Measurements from ENCODE around the gene CRYGN. TPM values are rescaled to one million over a fixed set of nuclear protein-coding genes. Genes with fewer than 3 reads are reported as not detected.

CRYGN gene
- total and polyA plus RNA-seq, 2 donors from 2014 or later = 0.22 TPM; not detected in 1

GRCh38 chr7:151477867-151478266 is 37.9 kb upstream of the CRYGN start:
- Histone ChIP-seq H3K9ac (ENCODE audit: low read length in 3 of 3) (no peak overlapping the region), H3K4me3 (ENCODE audit: low read length in 3 of 3) (no peak overlapping the region), H3K36me3 (ENCODE audit: control insufficient read depth in 2 of 3, insufficient read depth in 3 of 3, low read length in 3 of 3) (peaks cover 3 to 9% (median 5%) of the 10 kb centered on the region in 3 donors), H3K27ac (ENCODE audit: low read depth in 2 of 2, low read length in 2 of 2) (no peak overlapping the region), H3K9me3 (ENCODE audit: control insufficient read depth in 2 of 3, insufficient read depth in 1 of 3, low read length in 3 of 3) (no peaks in the 10 kb centered on the region), H3K27me3 (ENCODE audit: control insufficient read depth, insufficient read depth, low read length) (no peaks in the 10 kb centered on the region), H3K4me1 (ENCODE audit: control insufficient read depth in 2 of 3, insufficient read depth in 2 of 3, low read depth in 1 of 3, low read length in 3 of 3) (no peaks in the 10 kb centered on the region)
- intact Hi-C loops (cut with DNase I) = no loop called here
- no peak for DNase-seq
- FAIRE-seq = no peak
- TF ChIP-seq CTCF (IDR thresholded peaks at IDR 0.05; ENCODE audit: borderline replicate concordance, extremely low read depth, insufficient read depth) = no peak

GRCh38 chr7:151472644-151473380 is 32.9 kb upstream of the CRYGN start:
- intact Hi-C loops (cut with DNase I) = no loop called here
- FAIRE-seq = no peak
- no peak for DNase-seq

GRCh38 chr7:151470711-151471110 is 30.8 kb upstream of the CRYGN start:
- intact Hi-C loops (cut with DNase I) = no loop called here

More at GRCh38 chr7:151472644-151473380, 32.9 kb upstream of the CRYGN start:
- no peaks in the 10 kb centered on the region for H3K27me3 ChIP-seq (ENCODE audit: control insufficient read depth, insufficient read depth, low read length)
- TF ChIP-seq CTCF (IDR thresholded peaks at IDR 0.05; ENCODE audit: borderline replicate concordance, extremely low read depth, insufficient read depth) = no peak
- no peaks in the 10 kb centered on the region for H3K9me3 ChIP-seq (ENCODE audit: control insufficient read depth in 2 of 3, insufficient read depth in 1 of 3, low read length in 3 of 3)
- H3K4me1 ChIP-seq (ENCODE audit: control insufficient read depth in 2 of 3, insufficient read depth in 2 of 3, low read depth in 1 of 3, low read length in 3 of 3) = no peaks in the 10 kb centered on the region
- no peak overlapping the region for H3K27ac ChIP-seq (ENCODE audit: low read depth in 2 of 2, low read length in 2 of 2)
- no peak overlapping the region for H3K9ac ChIP-seq (ENCODE audit: low read length in 3 of 3)
- peaks cover 3 to 24% (median 15%) of the 10 kb centered on the region in 3 donors for H3K36me3 ChIP-seq (ENCODE audit: control insufficient read depth in 2 of 3, insufficient read depth in 3 of 3, low read length in 3 of 3)
- no peak overlapping the region for H3K4me3 ChIP-seq (ENCODE audit: low read length in 3 of 3)

More at GRCh38 chr7:151470711-151471110, 30.8 kb upstream of the CRYGN start:
- H3K9ac ChIP-seq (ENCODE audit: low read length in 3 of 3) = no peak overlapping the region
- no peaks in the 10 kb centered on the region for H3K27me3 ChIP-seq (ENCODE audit: control insufficient read depth, insufficient read depth, low read length)
- DNase-seq (no peak), FAIRE-seq (no peak)
- H3K27ac ChIP-seq (ENCODE audit: low read depth in 2 of 2, low read length in 2 of 2) = no peak overlapping the region
- no peaks in the 10 kb centered on the region for H3K4me1 ChIP-seq (ENCODE audit: control insufficient read depth in 2 of 3, insufficient read depth in 2 of 3, low read depth in 1 of 3, low read length in 3 of 3)
- peaks cover 3 to 28% (median 19%) of the 10 kb centered on the region in 3 donors for H3K36me3 ChIP-seq (ENCODE audit: control insufficient read depth in 2 of 3, insufficient read depth in 3 of 3, low read length in 3 of 3)
- no peak for TF ChIP-seq CTCF (IDR thresholded peaks at IDR 0.05; ENCODE audit: borderline replicate concordance, extremely low read depth, insufficient read depth)
- no peaks in the 10 kb centered on the region for H3K9me3 ChIP-seq (ENCODE audit: control insufficient read depth in 2 of 3, insufficient read depth in 1 of 3, low read length in 3 of 3)
- no peak overlapping the region for H3K4me3 ChIP-seq (ENCODE audit: low read length in 3 of 3)
